Colonic mucosa (tissue), 4 donors: ENCODE measurements around the gene CST2. TPM values are rescaled to one million over a fixed set of nuclear protein-coding genes. Genes with fewer than 3 reads are reported as not detected.
"Not testable (repeated sequence)": the region's sequence is repeated elsewhere in the genome, so short reads cannot be mapped to it uniquely, and the experiment has no call there.

Source experiments
- DNase-seq: peaks from one replicate; pipeline ENCODE4 v3.0.0-alpha.2; 2020
- H3K27ac ChIP-seq: fragments of 200-600 bp; one replicate; pipeline ENCODE4 v1.8.0; 2021
- H3K27me3 ChIP-seq: fragments of 200-600 bp; one replicate; pipeline ENCODE4 v1.8.0; 2021
- H3K36me3 ChIP-seq: fragments of 200-600 bp; one replicate; pipeline ENCODE4 v1.8.0; 2021
- H3K4me1 ChIP-seq: fragments of 200-600 bp; one replicate; pipeline ENCODE4 v1.8.0; 2021; ENCODE audit warnings: mild to moderate bottlenecking
- H3K4me3 ChIP-seq: fragments of 200-600 bp; one replicate; pipeline ENCODE4 v1.8.0; 2021
- H3K9ac ChIP-seq, 2 donors: one replicate each; pipeline ENCODE4 v1.7.0; 2013; ENCODE audit warnings: control low read depth in 2 of 2, low read depth in 2 of 2, low read length in 2 of 2
- H3K9me3 ChIP-seq: fragments of 200-600 bp; one replicate; pipeline ENCODE4 v1.8.0; 2021
- intact Hi-C: fragments of 100-400 bp; cut with DNase I; formaldehyde crosslinking; loops from one replicate; pipeline ENCODE4 v1.14.1; 2022
- total RNA-seq, 2 donors: library from RNA; stranded (reverse); fragmentation: NEBNext Ultra II Directional in 1 of 2; extraction: Animal tissue kit (Norgen Biotek cat#: 25700) in 1 of 2; gene quantifications; one replicate each; pipeline ENCODE4 v1.2.1, GENCODE V29; 2021
- TF ChIP-seq, protein P1 (sequence below): fragments of 200-600 bp; IDR thresholded peaks from one replicate; pipeline ENCODE4 v1.8.0; 2022; ENCODE audit warnings: antibody characterized with exemption, mild to moderate bottlenecking
- donor health status: healthy.
- donor health status: DM: no; HTN: no; CAD: no.
- donor health status: DM: no; HTN: no; CAD: no.

CST2 gene
- total RNA-seq, 2 donors from 2014 or later = not detected

DNA sequence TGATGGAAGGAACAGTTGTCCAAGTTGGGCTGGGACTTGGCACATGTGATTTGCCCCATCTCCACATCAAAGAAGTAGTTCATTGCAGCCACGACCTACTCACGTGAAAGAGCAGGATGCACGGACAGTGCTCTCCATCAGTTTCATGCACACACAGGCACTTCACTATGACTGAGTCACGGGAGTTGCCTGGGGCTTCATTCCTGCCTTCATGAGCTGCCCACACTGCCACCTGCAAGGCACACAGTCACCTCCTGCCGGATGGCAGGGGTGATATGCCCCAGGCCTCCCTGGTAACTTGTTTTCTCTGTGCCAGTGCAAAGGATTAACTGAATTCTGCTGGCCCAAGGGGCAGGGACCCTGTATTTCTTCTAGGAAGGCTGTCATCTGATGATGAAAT, 30.2 kb upstream of the CST2 start:
- TF ChIP-seq, protein P1, sequence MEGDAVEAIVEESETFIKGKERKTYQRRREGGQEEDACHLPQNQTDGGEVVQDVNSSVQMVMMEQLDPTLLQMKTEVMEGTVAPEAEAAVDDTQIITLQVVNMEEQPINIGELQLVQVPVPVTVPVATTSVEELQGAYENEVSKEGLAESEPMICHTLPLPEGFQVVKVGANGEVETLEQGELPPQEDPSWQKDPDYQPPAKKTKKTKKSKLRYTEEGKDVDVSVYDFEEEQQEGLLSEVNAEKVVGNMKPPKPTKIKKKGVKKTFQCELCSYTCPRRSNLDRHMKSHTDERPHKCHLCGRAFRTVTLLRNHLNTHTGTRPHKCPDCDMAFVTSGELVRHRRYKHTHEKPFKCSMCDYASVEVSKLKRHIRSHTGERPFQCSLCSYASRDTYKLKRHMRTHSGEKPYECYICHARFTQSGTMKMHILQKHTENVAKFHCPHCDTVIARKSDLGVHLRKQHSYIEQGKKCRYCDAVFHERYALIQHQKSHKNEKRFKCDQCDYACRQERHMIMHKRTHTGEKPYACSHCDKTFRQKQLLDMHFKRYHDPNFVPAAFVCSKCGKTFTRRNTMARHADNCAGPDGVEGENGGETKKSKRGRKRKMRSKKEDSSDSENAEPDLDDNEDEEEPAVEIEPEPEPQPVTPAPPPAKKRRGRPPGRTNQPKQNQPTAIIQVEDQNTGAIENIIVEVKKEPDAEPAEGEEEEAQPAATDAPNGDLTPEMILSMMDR = no peak
- Histone ChIP-seq H3K4me1 (no peaks in the 10 kb centered on the region), H3K36me3 (no peaks in the 10 kb centered on the region), H3K9me3 (no peaks in the 10 kb centered on the region), H3K9ac (no peak overlapping the region), H3K27ac (no peak overlapping the region), H3K4me3 (no peak overlapping the region), H3K27me3 (no peaks in the 10 kb centered on the region)
- no peak for DNase-seq
- intact Hi-C loops = no loop called here

DNA sequence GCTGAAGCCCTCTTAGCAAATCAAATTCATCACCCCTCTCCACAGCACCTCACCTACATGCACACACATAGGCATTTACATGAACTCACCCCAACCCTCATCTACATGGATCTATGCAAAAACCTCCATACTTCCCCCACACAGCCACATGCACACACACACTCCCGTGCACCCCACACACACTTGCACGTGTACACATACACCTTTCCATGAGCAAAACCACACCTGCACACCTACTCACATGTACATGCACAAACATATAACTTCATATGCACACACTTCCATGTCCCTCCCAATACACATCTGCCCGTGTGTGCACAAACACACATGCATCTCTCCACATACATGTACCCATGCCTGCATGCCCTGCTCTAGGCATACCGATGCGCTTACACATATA, 29.7 kb upstream of the CST2 start:
- no peaks in the 10 kb centered on the region for H3K27me3 ChIP-seq
- no peaks in the 10 kb centered on the region for H3K9me3 ChIP-seq
- DNase-seq = no peak
- no peak overlapping the region for H3K27ac ChIP-seq
- TF ChIP-seq, protein P1 = no peak
- no peaks in the 10 kb centered on the region for H3K36me3 ChIP-seq
- H3K4me3 ChIP-seq = no peak overlapping the region
- intact Hi-C loops = no loop called here
- no peak overlapping the region for H3K9ac ChIP-seq
- H3K4me1 ChIP-seq = no peaks in the 10 kb centered on the region

DNA sequence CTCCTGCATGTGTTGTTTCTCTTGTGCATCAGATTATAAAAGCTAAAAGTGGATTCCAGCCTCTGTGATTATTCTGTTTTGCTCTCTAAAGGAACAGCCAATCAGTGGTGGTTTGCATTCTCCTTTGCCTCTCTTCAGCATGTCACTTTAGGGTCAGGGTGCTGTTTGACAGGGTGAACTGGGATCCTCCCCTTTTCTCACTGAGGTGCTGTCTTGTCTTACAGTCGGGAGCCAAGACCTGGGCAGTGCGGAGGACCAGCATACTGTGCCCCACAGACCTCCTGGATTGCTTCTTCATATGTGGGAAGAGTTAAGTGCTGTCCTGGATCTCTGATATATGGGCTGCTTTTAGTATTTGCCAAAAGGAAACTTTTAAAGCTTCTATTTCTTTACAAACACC, 15.2 kb upstream of the CST2 start:
- Histone ChIP-seq H3K27ac (no peak overlapping the region), H3K4me3 (no peak overlapping the region), H3K27me3 (no peaks in the 10 kb centered on the region), H3K9me3 (no peaks in the 10 kb centered on the region), H3K36me3 (no peaks in the 10 kb centered on the region), H3K9ac (no peak overlapping the region), H3K4me1 (no peaks in the 10 kb centered on the region)
- DNase-seq = no peak
- intact Hi-C loops = no loop called here
- TF ChIP-seq, protein P1 = no peak

DNA sequence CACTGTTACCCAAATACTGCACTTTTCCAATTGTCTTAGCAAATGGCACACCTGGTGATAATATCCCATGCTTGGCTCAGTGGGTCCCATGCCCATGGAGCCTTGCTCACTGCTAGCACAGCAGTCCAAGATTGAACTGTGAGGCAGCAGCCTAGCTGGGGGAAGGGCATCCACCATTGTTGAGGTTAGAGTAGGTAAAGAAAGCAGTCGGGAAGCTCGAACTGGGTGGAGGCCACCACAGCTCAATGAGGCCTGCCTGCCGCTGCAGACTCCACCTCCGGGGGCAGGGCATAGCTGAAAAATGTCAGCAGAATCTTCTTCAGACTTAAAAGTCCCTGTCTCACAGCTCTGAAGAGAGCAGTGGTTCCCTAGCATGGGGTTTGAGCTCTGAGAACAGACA, 9.2 kb upstream of the CST2 start:
- Histone ChIP-seq H3K27ac (no peak overlapping the region), H3K9me3 (no peaks in the 10 kb centered on the region), H3K9ac (no peak overlapping the region), H3K36me3 (no peaks in the 10 kb centered on the region), H3K4me1 (no peaks in the 10 kb centered on the region), H3K27me3 (no peaks in the 10 kb centered on the region), H3K4me3 (no peak overlapping the region)
- DNase-seq = no peak
- TF ChIP-seq, protein P1 = no peak
- intact Hi-C loops = no loop called here

DNA sequence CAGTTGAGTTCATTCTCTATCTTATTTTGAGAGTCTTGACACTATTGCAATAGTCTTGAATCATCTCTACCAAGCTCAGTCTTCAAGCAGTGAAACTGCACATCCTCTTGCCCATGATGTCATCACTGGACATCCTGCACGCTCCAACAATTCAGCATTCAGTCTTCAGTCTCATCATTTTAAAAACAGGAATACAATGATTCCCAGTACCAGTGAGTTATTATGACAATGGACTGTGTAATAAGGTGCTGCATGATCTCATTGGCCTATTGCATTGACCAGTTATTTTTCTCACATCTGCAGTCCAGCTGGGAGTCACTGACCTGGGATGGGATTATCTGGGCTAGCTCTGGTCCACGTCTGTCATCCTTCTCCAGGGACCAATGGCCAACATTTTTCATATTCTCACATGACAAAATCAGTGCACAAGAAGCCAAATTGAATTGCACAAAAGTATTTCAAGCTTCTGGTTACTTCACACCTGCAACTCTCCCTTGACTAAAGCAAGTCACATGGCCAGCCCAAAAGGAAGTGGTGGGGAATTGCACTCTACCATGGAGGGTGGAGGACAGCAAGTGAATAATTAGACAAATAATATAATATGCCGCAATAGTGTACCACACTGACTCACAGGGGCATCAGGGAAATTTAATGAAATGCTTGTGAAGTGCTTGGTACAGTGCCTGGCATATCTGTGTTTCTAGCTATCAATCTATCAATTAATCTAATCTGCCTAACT, 6.4 kb upstream of the CST2 start:
- H3K27me3 ChIP-seq = no peaks in the 10 kb centered on the region
- intact Hi-C loops = no loop called here
- no peak overlapping the region for H3K9ac ChIP-seq
- TF ChIP-seq, protein P1 = no peak
- no peak overlapping the region for H3K27ac ChIP-seq
- DNase-seq = no peak
- H3K36me3 ChIP-seq = no peaks in the 10 kb centered on the region
- no peak overlapping the region for H3K4me3 ChIP-seq
- H3K4me1 ChIP-seq = no peaks in the 10 kb centered on the region
- H3K9me3 ChIP-seq = no peaks in the 10 kb centered on the region

DNA sequence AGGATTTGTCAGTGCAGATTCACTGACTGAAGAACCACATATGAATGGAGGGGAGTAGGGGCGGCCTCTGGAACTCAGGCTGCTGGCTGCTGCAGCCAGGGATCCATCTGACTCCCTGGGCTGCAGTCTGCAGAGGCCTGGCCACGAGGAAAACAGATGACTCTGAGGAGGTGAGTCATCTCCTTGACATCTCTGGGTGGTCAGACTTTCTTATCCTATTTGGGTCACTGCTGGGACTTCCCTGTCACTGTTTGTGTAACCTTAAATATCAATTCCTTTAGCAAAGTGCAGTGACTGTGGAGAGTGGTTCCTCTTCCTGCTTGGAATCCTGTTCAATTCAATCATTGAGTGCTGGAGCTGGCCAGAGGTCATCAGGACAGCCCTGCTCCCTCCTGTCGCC, 5.4 kb upstream of the CST2 start:
- H3K27ac ChIP-seq, H3K27me3 ChIP-seq, DNase-seq, intact Hi-C loops, H3K9ac ChIP-seq, H3K4me1 ChIP-seq, H3K9me3 ChIP-seq, H3K36me3 ChIP-seq, H3K4me3 ChIP-seq: not testable (repeated sequence)
